Neural progenitor cell (in vitro differentiated cells): Measurements from ENCODE around the gene IFNA16.

Experiments
- CTCF ChIP-seq: fragments of 200-600 bp; sonication (generic); IDR thresholded peaks from 2 replicates; pipeline ENCODE4 v1.5.1; 2017; ENCODE audit warnings: antibody characterized with exemption, mild to moderate bottlenecking
- EZH2 ChIP-seq: fragments of 200-600 bp; sonication (generic); IDR thresholded peaks from 2 replicates; pipeline ENCODE4 v1.6.1; 2017; ENCODE audit warnings: antibody characterized with exemption, mild to moderate bottlenecking, moderate library complexity
- EZH2phosphoT487 ChIP-seq: fragments of 200-600 bp; sonication (generic); IDR thresholded peaks from 2 replicates; pipeline ENCODE4 v1.6.1; 2017; ENCODE audit warnings: antibody characterized with exemption

- no peak for TF ChIP-seq CTCF
- TF ChIP-seq EZH2: no peak
- no peak for TF ChIP-seq EZH2phosphoT487
Observed at GRCh38 chr9:21174671-21175070, 42.4 kb downstream of the IFNA16 start.
